ENCODE measurements around the gene PTPN21. TPM values are rescaled to one million over a fixed set of nuclear protein-coding genes. Genes with fewer than 3 reads are reported as not detected.
A peak's percentile ranks its signal among the peaks of the same experiment; 100 is the strongest.

Gene PTPN21
- total RNA-seq, 1 donor from 2014 or later = 6.1 TPM

DNA sequence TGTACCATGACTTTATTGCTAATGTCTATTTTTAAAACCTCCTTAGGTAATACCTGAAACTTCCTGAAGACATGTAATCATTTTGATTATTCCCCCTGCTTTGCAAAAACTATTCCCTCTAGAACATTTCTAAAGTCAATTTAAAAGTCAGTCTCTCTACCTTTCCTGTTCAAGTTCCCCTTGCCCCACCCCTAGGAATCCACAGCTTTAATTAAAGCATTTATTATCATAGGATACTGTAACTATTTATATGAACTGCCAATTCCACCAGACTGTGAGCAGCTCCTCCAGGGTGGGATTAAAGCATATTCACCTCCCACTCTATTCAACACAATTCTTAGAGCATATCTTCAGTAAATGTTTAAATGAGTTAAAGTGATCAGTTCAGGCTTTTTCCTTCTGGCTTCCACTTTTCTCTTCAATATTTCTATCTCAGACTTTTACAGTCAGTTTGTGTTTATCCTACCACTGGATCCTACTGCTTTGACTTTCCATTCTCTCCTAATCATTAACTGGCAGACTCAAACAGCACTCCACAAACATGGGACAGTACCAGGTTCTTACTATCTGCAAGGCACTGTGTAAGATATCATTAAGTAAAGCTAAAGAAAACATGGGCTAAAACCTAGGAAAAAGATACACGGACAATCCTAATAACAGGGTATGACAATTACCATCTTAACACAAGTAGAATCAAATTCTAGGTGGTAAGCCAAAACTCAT, 39.1 kb downstream of the PTPN21 start:
- FAIRE-seq = no peak
- DNase-seq (ENCODE audit: low spot score in 2 of 2) = no peak

DNA sequence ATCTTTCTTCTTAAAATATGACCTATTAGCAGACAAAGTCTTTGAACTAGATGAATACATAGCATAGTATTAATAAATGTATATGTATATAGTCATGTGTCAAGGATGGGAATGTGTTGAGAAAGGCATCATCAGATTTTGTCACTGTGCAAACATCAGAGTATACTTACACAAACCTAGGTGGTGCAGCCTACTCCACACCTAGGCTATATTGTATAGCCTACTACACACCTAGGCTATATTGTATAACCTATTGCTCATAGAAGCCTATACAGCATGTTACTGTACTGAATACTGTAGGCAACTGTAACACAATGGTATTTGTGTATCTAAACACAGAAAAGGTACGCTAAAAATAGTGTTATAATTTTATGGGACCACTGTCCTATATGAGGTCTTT, 47.6 kb downstream of the PTPN21 start:
- no peak for FAIRE-seq

DNA sequence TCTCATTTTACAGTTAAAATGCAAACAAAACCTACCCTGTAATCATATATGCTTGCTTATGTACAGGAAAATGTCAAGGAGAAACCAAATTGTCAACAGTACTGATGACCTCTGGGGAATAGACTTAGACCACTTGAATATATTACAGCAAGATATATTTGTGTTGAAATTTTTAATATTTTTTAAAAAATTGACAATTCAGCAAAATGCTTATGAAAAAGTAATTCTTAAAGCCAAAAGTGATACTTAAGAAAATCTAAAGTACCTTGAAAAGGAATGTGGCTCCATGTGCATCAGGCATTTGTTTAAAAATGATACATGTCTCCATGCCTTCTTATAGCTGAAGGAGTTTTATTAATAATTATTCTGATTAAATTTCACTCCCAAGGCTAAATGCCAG, 49.2 kb downstream of the PTPN21 start:
- FAIRE-seq (peak; percentile 19), DNase-seq (ENCODE audit: low spot score in 2 of 2) (no peak)

More for the DNA sequence above, 47.6 kb downstream of the PTPN21 start:
- DNase-seq (ENCODE audit: low spot score in 2 of 2) = no peak

DNA sequence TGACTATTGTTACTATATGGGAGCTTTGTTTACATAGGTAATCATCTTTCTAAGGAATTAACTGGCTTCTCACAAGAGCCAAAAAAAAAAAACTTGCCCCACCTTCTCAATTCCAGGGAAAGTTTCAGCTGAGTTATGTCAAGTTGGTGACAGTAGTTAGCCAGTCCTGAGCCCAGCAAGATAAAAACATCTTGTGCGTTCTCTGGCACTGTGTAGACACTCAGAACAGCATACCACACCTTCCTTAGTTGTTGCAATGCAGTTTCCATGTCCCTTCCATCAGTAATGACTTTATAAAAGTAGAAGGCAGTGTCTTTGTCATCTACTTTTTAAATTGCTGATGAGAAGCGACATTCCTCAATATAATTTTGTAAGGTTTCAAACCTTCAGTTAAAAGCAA, 50.2 kb downstream of the PTPN21 start:
- no peak for FAIRE-seq
- no peak for DNase-seq (ENCODE audit: low spot score in 2 of 2)

DNA sequence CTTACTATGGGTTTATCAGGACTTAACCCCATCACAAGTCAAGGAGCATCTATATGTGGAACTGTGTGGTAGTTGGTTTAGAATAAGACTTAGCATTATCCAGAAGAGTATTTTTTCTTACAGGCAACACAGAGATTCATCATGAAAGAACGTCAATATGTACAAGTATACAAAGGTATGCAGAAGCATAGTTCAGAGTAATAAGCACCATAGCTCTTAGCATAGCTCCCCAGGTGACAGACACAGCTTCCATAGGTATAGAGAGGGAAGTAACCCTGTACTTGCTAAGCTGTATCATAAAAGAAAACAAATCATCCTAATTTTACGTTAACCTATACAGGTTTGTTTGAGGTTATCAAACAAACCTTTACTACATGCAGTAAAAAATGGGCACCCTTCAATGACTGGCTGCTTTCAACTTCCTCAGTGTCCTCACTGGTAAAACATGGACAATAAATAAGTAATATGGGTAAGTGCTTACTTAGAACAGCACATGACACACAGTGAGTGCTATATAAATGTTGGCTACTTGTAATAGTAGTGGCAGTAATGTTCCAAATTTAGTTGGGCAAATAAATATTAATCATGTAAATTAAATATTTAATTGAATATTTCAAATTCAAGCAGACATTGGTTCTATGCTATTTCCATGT, 50.9 kb downstream of the PTPN21 start:
- no peak for FAIRE-seq

DNA sequence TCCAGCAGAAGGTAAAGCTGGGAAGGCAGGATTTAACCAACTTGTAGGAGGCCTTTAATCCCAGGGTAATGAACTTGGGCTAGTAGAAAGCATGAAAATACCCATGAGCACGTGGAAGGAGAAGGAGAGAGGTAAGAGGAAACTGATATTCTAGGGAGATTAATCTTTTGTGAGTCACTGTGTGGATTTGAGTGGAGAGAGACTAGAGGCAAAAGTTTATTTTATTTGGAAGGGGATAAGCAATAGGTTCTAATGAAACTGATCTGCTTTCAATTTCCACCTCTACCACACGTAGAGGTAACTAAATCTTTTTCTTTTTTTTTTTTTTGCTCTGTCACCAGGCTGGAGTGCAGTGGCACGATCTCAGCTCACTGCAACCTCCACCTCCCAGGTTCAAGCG, 52.1 kb downstream of the PTPN21 start:
- DNase-seq (ENCODE audit: low spot score in 2 of 2) (no peak), FAIRE-seq (no peak)

More for the DNA sequence above, 50.9 kb downstream of the PTPN21 start:
- DNase-seq (ENCODE audit: low spot score in 2 of 2) = no peak

DNA sequence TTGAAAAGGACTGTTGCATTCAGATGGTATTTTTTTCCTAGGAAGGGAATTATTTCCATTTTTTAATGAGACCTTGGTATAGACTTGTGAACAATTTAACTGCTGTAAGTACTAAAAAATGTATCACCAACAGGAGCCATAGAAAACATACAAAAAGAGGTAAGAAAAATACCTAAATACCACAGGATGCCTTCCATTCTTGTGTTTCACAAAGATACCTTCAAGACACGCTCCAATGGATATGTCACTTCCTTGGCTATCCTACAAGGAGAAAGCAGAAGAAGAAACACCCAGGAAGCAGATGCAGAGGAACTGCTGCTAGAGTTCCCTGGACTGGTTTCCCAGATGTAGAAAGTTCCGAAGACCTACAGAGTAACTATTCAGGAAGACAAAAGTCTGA, 54.2 kb downstream of the PTPN21 start:
- FAIRE-seq = no peak
- DNase-seq (ENCODE audit: low spot score in 2 of 2) = no peak

DNA sequence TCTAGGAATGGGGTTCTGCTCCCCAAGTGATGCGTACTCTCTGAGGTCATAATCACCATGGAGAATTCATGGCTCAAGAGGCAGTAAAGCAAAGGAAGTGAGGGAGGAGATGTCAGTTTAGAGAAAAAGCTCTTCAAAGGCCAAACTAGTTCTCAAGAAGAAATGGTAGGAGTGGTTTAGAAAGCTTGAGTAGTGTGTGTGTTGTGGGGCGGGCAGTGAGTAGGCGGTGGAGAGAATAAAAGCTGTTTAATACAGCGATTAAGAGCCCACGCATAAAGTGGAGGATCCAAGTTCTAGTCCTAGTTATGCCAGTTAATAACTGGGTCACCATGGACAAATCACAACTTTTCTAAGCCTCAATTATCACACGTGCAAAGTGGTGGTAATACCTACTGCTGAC, 55.6 kb downstream of the PTPN21 start:
- FAIRE-seq = no peak
- DNase-seq (ENCODE audit: low spot score in 2 of 2) = no peak

DNA sequence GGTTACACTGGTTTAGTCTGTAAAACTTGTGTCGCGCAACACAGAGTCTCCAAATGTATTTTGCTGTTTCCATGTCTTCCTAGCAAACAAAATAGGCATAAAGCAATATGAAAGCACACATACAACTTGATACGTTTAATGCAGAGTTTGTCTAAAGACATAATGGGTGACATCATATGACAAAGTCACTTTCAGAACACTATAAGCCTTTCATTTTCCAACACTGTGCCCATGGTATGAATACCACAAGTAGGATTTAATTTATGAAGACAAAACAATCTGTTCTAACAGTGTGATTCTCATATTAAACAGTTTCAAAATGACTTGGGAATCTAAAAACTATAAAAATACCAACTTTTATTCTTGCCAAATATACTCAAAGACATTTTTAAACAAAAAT, 58.4 kb downstream of the PTPN21 start:
- DNase-seq (ENCODE audit: low spot score in 2 of 2) = no peak
- FAIRE-seq = peak; percentile 28

DNA sequence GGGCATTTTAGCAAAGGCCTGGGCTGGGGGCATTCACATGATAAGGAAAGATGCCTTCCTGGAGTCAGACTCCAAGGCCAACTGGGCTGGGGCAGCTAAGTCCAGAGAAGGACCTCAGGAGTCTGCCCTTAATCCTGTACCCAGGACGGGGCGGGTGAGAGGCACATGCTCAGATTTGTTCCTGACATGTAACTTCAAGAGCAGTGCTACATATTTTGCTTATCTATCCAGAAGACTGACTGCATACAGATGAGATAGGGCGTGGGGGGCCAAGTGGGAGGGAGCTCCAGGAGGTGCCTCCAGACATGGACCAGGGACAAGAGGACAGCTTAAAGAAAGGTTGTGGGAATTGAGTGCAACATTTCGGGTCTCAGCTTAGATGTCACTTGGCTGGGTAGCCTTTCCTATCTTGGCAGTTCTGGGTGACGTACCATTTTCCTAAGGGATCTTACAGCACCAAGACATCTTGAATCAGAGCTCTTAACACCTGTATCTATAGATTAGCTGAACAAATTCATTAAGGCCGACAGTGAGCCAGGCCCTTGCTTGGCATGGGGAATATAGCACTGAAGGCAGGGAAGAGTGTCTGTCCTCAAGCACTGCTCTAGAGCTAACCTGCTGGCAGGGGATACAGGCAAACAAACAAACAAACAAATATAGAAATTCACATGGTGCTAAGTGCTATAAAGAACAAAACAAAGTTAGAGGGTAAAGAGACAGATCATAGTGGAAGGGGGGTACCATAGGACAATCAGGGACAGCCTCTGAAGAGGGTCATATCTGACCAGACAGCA, 61.2 kb downstream of the PTPN21 start:
- no peak for FAIRE-seq

DNA sequence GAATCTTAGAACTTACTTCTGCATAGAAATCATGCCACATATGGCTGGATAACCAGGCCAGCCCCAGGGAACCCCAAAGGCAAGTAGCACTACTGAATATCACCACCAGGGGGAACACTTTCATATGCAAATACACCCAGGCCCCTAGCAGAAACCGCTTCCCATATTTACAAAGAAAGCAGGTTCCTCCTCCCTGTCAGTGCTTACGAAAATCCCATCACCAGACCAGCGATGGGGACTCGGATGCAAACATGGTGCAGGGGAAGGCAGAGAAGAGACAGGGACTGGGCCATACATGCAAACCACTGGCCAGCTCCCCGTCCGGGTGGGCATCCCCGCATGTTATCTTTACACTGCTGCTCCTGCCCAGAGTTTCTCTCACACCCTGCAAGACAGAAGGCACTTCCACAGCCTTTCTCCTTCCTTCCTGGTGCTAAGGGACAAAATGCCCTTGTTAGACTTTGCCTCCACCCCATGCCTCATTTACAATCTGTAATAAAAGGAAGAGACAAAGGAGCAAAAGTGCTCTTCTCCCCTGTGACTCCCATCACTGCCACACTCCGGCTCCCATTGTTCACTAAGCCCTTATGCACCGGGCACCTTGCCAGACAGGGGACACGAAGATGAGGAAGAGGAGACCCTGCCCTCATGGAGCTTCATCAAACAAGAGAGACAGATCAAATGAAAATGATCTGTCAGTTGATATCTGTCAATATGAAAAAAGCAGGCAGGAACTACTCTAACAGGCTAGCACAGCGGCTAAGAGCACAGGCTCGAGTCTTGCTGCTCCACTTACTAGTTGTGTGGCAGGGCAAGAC, 62.3 kb downstream of the PTPN21 start:
- DNase-seq (ENCODE audit: low spot score in 2 of 2) (peak in 1 of 2 donors; percentile 59), FAIRE-seq (no peak)

More for the DNA sequence above, 61.2 kb downstream of the PTPN21 start:
- DNase-seq (ENCODE audit: low spot score in 2 of 2) = no peak

DNA sequence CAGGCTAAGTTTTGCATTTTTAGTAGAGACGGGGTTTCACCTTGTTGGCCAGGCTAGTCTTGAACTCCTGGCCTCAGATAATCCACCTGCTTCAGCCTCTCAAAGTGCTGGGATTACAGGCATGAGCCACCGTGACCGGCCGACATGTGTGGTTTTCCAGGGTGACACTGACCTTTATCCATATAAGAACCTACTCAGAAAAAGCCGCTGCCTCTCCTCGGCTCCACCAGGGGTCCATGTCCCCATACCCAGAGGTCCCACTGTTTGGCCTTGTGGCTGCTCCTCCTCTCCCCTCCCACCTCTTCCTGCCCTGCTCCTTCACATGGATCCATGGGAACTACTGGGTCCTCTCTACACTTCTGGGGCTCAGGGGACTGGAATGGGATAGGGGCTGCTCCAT, 64.6 kb downstream of the PTPN21 start:
- FAIRE-seq = no peak
- DNase-seq (ENCODE audit: low spot score in 2 of 2) = no peak

DNA sequence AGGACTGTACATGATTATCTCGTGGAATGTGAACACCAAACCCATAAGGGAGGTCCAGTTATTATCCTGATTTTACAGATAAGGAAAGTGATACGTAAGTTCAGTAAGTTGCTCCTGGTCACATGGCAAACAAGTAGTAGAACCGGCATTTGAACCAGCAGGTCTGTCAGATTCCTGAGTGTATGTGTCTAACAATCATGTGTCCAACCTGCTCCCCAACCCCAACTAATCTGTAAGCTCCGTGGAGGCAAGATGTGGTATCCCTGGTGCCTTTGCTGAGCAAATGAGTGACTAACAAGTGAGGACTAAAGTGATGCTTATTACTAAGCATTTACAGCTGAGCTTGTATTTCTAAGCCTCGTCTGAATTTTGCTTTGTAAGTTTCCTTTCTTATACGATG, 65.9 kb downstream of the PTPN21 start:
- no peak for FAIRE-seq
- DNase-seq (ENCODE audit: low spot score in 2 of 2) = no peak

DNA sequence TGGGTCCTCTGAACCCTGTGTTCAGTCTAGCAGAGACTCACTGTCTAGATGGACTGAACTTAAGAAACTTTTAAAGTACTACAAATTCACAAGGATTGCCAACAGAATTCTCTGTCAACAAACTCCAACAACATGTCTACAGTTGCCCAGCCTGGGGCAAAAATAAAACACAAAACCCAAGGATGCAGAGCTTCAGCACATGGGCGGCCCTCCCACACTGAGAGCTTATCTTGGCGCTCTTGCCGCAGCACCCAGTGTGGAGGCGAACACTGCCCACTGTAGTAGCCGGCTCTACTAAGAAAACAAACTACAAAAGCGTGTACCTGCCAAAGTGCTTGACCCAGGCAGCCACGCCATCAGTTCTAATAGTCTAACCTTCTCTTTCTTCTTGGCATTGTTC, 66.7 kb downstream of the PTPN21 start:
- no peak for DNase-seq (ENCODE audit: low spot score in 2 of 2)
- FAIRE-seq = no peak

DNA sequence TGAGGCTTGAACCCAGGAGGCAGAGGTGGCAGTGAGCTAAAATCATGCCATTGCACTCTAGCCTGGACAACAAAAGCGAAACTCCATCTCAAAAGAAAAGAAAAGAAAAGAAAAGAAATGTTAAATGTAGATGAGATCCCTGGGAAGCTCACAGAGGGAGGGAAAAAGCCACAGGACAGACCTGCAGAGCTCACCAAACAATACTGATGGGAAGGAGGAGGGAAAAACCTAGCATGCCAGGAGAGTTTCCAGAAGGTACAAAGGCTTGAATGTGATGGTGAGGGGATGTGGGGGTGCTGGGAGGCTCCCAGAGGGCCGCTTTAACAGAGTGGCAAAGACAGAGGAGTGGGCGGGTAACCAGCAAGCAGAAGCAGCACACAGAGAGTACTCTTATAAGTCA, 72.3 kb downstream of the PTPN21 start:
- FAIRE-seq (no peak), DNase-seq (ENCODE audit: low spot score in 2 of 2) (no peak)

DNA sequence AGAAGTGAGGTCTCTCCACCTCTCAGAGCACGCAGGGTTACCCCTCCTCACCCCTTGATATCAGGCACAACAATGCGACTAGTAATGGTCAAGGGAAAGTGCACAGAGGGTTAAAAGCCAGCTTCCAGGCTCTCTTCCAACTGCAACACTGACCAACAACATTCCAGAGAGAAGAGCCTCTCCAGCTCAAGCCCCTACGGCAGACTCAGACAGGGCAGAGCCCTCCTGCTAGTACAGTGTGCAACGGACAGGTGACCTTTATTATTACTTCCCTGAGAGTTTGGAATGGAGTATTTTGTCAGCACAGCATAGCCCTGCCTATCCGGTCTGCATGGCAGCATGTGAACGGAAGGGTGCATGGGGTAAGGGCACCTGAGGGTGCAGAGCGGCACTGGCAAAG, 73.0 kb downstream of the PTPN21 start:
- DNase-seq (ENCODE audit: low spot score in 2 of 2) (no peak), FAIRE-seq (no peak)

DNA sequence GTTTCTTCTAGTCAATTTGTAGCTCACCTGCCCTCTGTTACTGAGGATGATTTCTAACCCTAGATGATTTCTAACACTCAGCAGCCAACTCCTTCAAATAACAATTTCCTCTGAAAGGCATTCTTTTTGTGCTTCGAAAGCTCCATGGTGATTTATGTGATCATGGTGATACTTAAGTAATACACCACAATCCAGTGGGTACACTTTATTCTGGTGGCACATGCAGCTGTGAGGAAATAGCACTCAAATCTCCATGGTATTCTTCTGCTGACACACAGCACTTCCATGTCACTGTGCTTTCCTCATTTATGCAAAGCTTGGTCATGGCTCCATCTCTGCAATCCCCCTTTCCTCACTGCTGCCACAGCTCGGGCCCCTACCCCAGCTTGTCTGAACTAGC, 73.7 kb downstream of the PTPN21 start:
- DNase-seq (ENCODE audit: low spot score in 2 of 2) (no peak), FAIRE-seq (no peak)

DNA sequence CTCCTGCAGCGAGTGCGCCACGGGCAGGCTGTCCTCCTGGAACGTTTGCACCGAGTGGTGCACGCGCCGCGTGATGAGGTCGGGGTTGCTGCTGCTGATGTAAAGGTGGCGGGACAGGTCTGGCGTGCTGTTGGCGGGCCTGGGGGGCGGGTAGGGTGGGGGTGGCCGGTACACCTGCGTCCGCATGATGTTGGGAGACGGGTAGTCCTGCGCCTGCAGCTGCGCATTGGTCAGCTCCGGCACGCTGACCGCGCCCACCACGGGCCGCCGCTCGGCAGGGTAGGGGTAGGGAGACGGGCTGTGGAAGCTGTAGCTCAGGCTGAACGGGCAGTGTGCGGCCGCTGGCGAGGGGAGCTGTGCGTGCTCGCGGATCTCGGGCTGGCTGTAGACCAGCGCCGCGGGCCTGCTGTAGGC, 75.2 kb downstream of the PTPN21 start:
- DNase-seq (ENCODE audit: low spot score in 2 of 2) = no peak
- no peak for FAIRE-seq

DNA sequence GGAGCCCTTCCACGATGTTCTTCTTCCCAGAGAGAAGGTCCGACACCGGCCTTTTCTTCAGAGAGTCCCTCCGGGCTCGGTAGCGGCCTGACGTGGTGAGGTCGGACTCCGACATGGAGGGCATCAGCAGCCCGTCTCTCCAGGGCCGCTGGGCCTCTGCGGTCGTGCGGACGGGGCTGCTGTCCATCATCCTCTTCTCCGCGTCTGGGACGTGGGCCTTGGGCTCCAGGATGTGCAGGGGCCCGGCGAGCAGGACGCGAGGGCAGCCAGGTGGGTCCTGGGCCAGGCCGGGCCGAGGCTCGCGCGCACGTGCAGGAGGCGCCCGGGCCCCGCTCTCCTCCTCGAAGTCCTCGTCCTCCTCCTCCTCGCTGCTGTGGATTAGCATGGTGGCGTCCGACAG, 75.9 kb downstream of the PTPN21 start:
- FAIRE-seq (no peak), DNase-seq (ENCODE audit: low spot score in 2 of 2) (no peak)

DNA sequence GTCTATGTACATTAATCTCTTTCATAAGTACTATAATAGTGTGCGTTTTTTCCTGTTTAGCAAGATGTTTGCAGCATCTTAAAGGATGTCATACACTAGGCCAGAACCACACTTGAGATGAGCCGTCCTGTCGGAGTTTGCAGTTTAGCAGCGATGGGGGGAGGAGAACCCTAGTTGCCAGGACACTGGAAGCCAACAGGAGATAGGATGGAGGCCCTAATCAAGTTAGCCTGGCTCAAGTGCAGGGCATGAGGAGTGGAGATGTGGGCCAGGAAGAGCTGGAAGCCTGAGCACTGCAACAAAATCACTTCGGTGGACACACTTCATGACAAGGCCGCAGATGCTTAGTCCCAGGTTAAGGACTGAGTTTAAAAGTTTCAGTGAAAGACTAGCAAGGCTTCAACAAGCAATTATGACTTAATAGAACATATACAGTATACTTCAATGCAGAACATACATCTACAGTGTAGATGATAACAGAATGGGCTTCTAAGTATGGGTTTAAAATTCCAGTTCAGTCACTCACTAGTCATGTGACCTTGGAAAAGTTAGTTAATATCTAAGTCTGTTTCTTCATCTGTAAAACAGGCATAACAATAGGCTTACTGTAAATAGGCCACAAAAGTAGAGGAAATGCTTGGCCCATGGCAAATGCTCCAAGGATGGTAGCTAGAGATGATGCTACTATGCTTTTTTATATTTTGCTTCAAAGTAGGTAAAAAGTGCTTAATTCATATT, 77.1 kb downstream of the PTPN21 start:
- no peak for DNase-seq (ENCODE audit: low spot score in 2 of 2)
- no peak for FAIRE-seq

Data from frontal cortex (tissue), 4 donors.